Endodermal cell (in vitro differentiated cells): ENCODE data around the gene CLCC1. TPM values are rescaled to one million over a fixed set of nuclear protein-coding genes. Genes with fewer than 3 reads are reported as not detected.

Source experiments
- DNase-seq: peaks from one replicate; pipeline ENCODE4 v3.0.0-alpha.2; 2017
- H3K27ac ChIP-seq: 2 replicates; pipeline ENCODE4 v1.5.1; 2013; ENCODE audit warnings: mild to moderate bottlenecking, low read depth, low read length, moderate library complexity
- H3K27me3 ChIP-seq: 2 replicates; pipeline ENCODE4 v1.6.1; 2013; ENCODE audit warnings: mild to moderate bottlenecking, low read length, moderate library complexity; ENCODE audit not compliant: insufficient read depth, control insufficient read depth, poor library complexity, severe bottlenecking
- H3K36me3 ChIP-seq: 2 replicates; pipeline ENCODE4 v1.7.0; 2013; ENCODE audit warnings: mild to moderate bottlenecking, low read length, moderate library complexity; ENCODE audit not compliant: control insufficient read depth, insufficient read depth
- H3K4me1 ChIP-seq: one replicate; pipeline ENCODE4 v1.7.0; 2013; ENCODE audit warnings: low read length; ENCODE audit not compliant: control insufficient read depth, insufficient read depth
- H3K4me3 ChIP-seq: 2 replicates; pipeline ENCODE4 v1.5.1; 2013; ENCODE audit warnings: mild to moderate bottlenecking, low read length, moderate library complexity
- H3K9ac ChIP-seq: 2 replicates; pipeline ENCODE4 v1.6.1; 2013; ENCODE audit warnings: mild to moderate bottlenecking, low read length, moderate library complexity; ENCODE audit not compliant: poor library complexity, severe bottlenecking; ENCODE audit errors: extremely low read depth
- H3K9me3 ChIP-seq: 2 replicates; pipeline ENCODE4 v1.6.1; 2013; ENCODE audit warnings: mild to moderate bottlenecking, low read length, moderate library complexity; ENCODE audit not compliant: control insufficient read depth
- H3K27ac Mint-ChIP-seq: 2 replicates; pipeline ENCODE4 v1.8.0; 2020; ENCODE audit warnings: mixed read lengths
- H3K27me3 Mint-ChIP-seq: 2 replicates; pipeline ENCODE4 v1.8.0; 2021; ENCODE audit warnings: mild to moderate bottlenecking, mixed read lengths; ENCODE audit not compliant: insufficient read depth
- H3K36me3 Mint-ChIP-seq: 2 replicates; pipeline ENCODE4 v1.8.0; 2020; ENCODE audit warnings: low read depth, mixed read lengths
- H3K4me1 Mint-ChIP-seq: 2 replicates; pipeline ENCODE4 v1.8.0; 2020; ENCODE audit warnings: mixed read lengths
- H3K4me3 Mint-ChIP-seq: 2 replicates; pipeline ENCODE4 v1.8.0; 2020; ENCODE audit warnings: mild to moderate bottlenecking, moderate library complexity, mixed read lengths
- H3K9me3 Mint-ChIP-seq: 2 replicates; pipeline ENCODE4 v1.8.0; 2020; ENCODE audit warnings: mild to moderate bottlenecking, mixed read lengths
- CTCF ChIP-seq: fragments of 200-600 bp; sonication (generic); conservative IDR thresholded peaks from 2 replicates; pipeline ENCODE4 v1.5.0; 2021; ENCODE audit warnings: antibody characterized with exemption, mild to moderate bottlenecking
- whole genome bisulfite sequencing, 2 experiments: methylation state at CpG; one replicate each; pipeline versions ENCODE4 v1.1.5 to v1.1.7; 2013; ENCODE audit warnings: missing lambda C conversion rate in 2 of 2, mixed read lengths in 1 of 2; ENCODE audit not compliant: insufficient coverage in 1 of 2, insufficient read length in 1 of 2; 5-methylcytosine and 5-hydroxymethylcytosine counted together
- total RNA-seq, 2 donors: library from RNA; stranded (reverse); fragmentation: NEBNext Ultra II Directional in 1 of 2; extraction: Animal tissue kit (Norgen Biotek cat#: 25700) in 1 of 2; gene quantifications; 2 replicates in 1 of 2; 3 replicates in 1 of 2; pipeline ENCODE4 v1.2.1, GENCODE V29; 2021

The CLCC1 gene
- total RNA-seq, 2 donors from 2014 or later = 19.4 to 25.3 TPM

DNA sequence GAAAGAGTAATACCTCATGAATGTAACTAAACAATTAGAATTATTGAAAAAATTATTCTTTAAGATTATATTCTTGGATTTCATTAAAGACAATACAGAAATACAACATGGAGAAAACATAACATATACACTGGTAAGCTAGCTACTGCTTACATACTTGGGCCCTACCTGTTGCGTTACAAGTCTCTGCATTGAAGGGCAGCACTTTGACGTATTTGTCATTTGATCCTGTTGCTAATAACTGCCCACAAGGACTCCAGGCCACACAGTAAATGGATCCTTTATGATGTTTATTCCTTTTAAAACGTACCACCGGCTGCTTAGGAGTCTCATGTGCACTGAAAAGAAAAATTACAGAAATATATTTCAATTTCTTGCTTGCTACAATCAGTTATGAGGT is 19.8 kb upstream of the CLCC1 start:
- no peak overlapping the region for H3K9ac ChIP-seq
- peaks cover 33% of the 10 kb centered on the region for H3K36me3 Mint-ChIP-seq
- no peaks in the 10 kb centered on the region for H3K27me3 Mint-ChIP-seq
- H3K27me3 ChIP-seq = no peaks in the 10 kb centered on the region
- no peak overlapping the region for H3K27ac ChIP-seq
- H3K4me1 Mint-ChIP-seq = no peaks in the 10 kb centered on the region
- H3K36me3 ChIP-seq = peaks cover 26% of the 10 kb centered on the region
- H3K4me3 ChIP-seq = no peak overlapping the region
- DNase-seq = no peak
- no peak for TF ChIP-seq CTCF
- H3K4me3 Mint-ChIP-seq = no peak overlapping the region
- H3K9me3 ChIP-seq = peaks cover 11% of the 10 kb centered on the region
- no peaks in the 10 kb centered on the region for H3K4me1 ChIP-seq
- H3K27ac Mint-ChIP-seq = no peak overlapping the region
- WGBS, 2 experiments = 97 to 100% methylated on average over 2 to 4 of the region's 4 CpGs
- peaks cover 6% of the 10 kb centered on the region for H3K9me3 Mint-ChIP-seq

GRCh38 chr1:108976658-108977057 is 13.4 kb upstream of the CLCC1 start:
- H3K36me3 ChIP-seq = peaks cover 19% of the 10 kb centered on the region
- peaks cover 11% of the 10 kb centered on the region for H3K9me3 ChIP-seq
- no peaks in the 10 kb centered on the region for H3K27me3 Mint-ChIP-seq
- DNase-seq = no peak
- H3K27ac ChIP-seq = no peak overlapping the region
- H3K4me1 Mint-ChIP-seq = peaks cover 6% of the 10 kb centered on the region
- H3K9me3 Mint-ChIP-seq = peaks cover 6% of the 10 kb centered on the region
- H3K4me3 Mint-ChIP-seq = no peak overlapping the region
- H3K27ac Mint-ChIP-seq = no peak overlapping the region
- no peak overlapping the region for H3K9ac ChIP-seq
- no peaks in the 10 kb centered on the region for H3K4me1 ChIP-seq
- H3K27me3 ChIP-seq = no peaks in the 10 kb centered on the region
- no peak for TF ChIP-seq CTCF
- peaks cover 22% of the 10 kb centered on the region for H3K36me3 Mint-ChIP-seq
- WGBS, 2 experiments = 90 to 95% methylated on average over 4 of the region's 4 CpGs
- no peak overlapping the region for H3K4me3 ChIP-seq

DNA sequence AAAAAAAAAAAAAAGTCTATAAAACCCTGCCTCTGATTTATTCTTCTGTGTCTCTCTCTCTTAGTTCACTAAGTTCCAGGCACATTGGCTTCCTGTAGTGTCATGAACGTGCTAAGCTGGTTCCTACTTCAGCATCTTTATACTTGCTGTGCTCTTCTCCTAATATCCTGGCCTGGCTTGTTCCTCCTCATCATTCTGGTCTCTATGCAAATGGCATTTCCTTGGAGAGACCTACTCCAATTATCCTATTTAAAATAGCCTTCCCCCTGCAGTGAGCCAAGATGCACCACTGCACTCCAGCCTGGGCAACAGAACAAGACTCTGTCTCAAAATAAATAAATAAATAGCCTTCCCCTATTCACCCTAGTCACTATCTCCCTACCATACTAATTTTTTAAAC is 9.7 kb upstream of the CLCC1 start:
- Histone ChIP-seq H3K4me3 (no peak overlapping the region), H3K9ac (no peak overlapping the region), H3K27me3 (no peaks in the 10 kb centered on the region), H3K4me1 (no peaks in the 10 kb centered on the region), H3K36me3 (peaks cover 13% of the 10 kb centered on the region), H3K9me3 (no peaks in the 10 kb centered on the region), H3K27ac (no peak overlapping the region)
- H3K27ac Mint-ChIP-seq = no peak overlapping the region
- peaks cover 6% of the 10 kb centered on the region for H3K36me3 Mint-ChIP-seq
- no peaks in the 10 kb centered on the region for H3K9me3 Mint-ChIP-seq
- no peak overlapping the region for H3K4me3 Mint-ChIP-seq
- TF ChIP-seq CTCF = no peak
- WGBS, 2 experiments = 93 to 100% methylated on average over 1 of the region's 1 CpG
- no peak for DNase-seq
- peaks cover 6% of the 10 kb centered on the region for H3K4me1 Mint-ChIP-seq
- no peaks in the 10 kb centered on the region for H3K27me3 Mint-ChIP-seq
